CD4-positive, alpha-beta T cell treated with Interleukin-4 for 1 hour (primary cell): ENCODE results near the gene PPP6R3.
A peak's percentile ranks its signal among the peaks of the same experiment; 100 is the strongest.

Experiments
- DNase-seq, 2 donors: peaks; one replicate each; pipeline ENCODE4 v3.0.0-alpha.2; 2020 to 2022

The PPP6R3 gene

GRCh38 chr11:68569357-68569756 is 108.8 kb downstream of the PPP6R3 start:
- DNase-seq: peak in 1 of 2 donors; percentile 7

DNA sequence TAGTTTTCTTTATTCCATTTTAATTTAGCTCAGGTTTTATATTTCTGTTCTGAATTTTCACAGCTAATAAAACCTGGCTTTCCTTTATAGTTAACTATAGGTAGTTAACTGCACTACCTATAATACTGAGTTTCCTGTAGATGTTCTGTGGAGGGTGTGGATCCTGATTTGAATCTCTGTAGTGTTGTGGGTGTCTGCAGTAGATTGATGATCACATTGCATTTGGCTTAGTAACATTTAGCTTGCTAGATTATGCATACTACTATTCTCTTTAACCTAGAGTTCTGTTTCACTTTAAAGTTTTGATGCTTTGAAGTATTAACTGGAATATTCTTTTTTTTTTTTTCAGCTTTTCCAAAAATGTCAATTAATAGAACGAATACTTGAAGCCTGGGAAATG is 110.1 kb downstream of the PPP6R3 start:
- no peak for DNase-seq

DNA sequence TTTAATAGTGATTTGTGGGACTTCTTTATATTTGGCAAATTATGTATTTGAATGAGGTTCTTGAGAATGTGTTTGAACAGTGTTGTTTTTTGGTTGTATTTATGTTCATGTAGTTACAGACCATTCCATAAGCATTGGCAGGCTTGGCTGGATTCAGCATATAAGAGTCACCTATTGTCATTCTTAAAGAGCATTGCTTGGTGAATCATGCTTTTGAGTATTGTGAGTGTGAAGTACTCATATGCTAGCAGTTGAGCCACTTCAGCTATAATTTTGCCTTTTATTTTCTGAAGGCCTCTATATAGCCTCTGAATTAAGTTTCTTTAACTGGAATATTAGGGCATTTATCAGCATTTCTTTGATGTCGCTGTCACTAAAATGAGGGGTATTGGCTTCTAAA is 113.8 kb downstream of the PPP6R3 start:
- DNase-seq: no peak

- no peak for DNase-seq
Measured at GRCh38 chr11:68575025-68575665, 114.6 kb downstream of the PPP6R3 start.

GRCh38 chr11:68579455-68579854 is 118.9 kb downstream of the PPP6R3 start:
- DNase-seq: no peak

DNA sequence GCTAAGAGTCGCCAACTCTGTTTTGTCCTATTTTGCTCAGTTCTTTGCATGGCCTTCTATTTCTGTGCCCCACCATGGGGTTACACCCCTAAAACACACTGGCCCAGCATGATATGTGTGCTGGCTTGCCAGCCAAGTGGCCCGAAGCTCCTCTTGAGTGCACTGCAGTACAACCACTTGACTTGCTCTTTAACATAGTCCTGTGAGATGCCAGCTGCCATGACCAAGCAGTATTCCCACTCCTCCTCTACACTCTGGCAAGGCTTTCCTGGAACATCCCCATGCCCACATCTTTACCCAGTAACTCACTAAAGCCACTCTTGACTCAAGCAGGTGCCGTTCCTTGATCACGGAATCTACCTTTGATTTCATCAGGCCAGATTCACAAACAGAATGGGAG is 120.9 kb downstream of the PPP6R3 start:
- no peak for DNase-seq

DNA sequence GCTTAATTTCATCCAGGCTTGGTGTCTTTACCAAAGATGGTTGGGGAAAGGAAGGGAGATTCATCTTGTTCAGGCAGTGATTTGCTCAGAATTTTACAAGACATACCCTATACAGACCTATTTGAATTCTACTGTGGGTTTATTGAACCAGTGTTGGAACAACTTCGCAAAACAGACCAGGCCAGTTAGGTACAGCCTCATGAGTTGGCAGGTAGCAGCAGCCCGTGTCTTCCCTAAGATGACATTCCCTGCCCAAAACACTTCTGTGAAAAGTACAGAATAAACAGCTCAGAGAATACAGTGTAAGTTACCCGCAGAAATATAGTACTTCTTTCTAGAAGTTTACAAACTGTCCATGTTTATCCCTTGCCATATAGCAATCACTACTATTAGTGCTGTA is 121.3 kb downstream of the PPP6R3 start:
- DNase-seq: no peak

- DNase-seq: no peak
Measured at GRCh38 chr11:68582416-68583040, 122.0 kb downstream of the PPP6R3 start.

DNA sequence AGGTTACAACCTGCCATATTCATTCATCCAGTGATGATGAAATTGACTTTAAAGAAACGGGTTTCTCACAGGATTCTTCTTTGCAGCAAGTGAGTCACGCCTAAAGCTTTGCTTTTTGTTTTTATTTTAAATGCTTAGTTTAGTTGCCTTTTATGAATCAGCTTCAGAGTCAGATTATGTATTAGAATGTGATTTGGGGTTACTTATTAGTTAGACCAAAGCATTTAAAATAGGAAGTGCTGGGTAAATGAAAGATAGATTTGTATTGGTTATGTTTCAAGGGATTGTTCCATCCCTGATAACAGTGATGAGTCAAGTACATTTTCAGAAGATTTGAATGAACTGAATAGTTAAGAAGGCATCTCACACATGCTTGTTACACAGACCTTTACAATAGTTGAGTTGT is 122.5 kb downstream of the PPP6R3 start:
- no peak for DNase-seq

- DNase-seq: peak; percentile 45
Measured at GRCh38 chr11:68584097-68584496, 123.5 kb downstream of the PPP6R3 start.

DNA sequence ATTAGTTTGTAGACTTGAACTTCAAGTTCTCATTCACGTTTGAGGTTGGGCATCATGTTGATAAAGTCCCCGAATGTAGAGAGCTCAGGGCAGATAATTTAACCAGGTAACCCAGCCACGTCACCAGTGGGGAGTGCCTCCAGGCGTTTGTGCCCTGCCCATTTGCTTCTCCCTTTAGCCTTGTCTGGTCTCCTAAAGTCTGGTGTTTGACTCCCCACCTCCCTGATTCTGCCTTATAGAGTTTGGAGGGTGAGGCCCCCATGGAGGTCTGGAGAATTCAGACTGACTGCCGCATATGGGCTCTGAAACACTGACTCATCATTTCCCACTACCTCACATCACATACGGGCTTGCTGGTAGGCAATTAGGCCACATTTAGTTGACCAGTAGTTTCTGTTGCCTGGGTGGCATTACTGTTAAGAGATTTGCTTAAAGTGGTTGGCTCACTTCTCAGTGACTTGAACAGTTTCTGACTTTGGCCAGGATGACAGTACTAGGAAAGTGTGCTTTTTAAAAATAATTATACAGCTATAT is 124.5 kb downstream of the PPP6R3 start:
- DNase-seq: no peak

DNA sequence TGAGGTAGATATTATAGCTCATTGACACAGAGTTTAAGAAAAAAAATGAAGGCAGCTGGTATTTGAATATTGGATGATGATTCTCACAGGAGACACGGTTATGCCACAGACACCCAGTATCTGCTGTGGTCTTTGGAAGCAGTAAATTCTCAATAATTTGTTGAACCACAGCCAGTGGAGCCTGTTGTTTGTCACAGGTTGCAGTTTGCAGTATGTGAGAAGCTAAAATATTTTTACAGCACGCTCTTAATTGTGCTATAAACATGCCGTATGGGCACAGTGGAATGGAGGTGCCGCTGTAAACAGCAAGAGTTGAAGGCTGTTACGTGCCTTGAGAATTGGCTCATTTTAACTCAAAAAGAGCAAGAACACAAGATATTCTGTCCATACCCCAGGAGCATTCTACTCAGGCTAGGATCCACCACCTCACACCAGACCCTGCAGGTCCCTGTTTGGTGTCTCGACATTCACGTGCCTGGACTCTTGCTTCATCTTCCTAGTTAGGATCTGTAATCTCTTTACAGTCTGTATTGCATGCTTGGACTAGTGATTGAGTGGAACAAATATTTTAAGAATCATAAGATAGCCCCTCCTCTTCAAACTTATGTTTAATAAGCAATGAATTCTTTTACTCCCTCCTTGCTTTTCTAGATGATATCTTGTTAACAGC is 129.1 kb downstream of the PPP6R3 start:
- no peak for DNase-seq

DNA sequence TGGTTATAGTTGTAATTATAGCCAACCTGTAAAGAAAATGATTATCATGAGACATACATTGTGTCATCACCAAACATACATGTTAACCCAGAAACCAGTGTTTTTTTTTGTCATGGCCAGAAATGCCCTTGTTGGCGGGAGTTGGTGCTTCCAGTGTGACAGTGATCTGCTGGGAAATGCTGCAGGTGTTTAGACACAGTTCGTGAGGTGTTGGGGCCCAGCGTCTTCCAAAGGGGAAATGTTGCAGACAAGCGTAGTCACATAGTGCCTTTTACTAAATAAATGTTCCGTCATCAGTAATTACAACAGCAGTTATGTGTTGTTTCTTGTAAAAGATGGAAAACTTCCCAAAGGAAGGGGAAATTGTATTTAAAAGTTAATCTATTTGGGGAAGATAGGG is 131.2 kb downstream of the PPP6R3 start:
- DNase-seq: no peak

GRCh38 chr11:68593441-68593840 is 132.9 kb downstream of the PPP6R3 start:
- DNase-seq: no peak

GRCh38 chr11:68594123-68594522 is 133.6 kb downstream of the PPP6R3 start:
- no peak for DNase-seq

DNA sequence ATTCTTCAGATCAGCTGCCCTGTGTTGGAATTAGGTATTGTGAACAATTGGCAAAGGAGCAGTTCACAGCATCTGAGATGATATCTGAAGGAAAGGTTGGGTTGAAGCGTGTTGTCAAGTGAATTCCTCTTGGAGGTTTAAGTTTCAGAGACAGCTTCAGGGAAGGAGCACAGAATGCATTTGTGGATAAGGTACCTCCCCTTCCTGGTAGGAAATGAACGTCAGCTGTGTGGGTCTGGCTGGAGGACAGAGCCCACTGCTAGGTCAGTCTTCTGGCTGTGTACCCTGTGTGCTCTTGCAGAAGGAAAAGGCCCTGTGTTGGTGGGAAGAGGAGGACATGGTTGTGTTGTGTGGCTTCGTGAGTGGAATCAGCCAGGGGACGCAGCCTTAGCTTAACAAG is 135.7 kb downstream of the PPP6R3 start:
- DNase-seq: no peak

DNA sequence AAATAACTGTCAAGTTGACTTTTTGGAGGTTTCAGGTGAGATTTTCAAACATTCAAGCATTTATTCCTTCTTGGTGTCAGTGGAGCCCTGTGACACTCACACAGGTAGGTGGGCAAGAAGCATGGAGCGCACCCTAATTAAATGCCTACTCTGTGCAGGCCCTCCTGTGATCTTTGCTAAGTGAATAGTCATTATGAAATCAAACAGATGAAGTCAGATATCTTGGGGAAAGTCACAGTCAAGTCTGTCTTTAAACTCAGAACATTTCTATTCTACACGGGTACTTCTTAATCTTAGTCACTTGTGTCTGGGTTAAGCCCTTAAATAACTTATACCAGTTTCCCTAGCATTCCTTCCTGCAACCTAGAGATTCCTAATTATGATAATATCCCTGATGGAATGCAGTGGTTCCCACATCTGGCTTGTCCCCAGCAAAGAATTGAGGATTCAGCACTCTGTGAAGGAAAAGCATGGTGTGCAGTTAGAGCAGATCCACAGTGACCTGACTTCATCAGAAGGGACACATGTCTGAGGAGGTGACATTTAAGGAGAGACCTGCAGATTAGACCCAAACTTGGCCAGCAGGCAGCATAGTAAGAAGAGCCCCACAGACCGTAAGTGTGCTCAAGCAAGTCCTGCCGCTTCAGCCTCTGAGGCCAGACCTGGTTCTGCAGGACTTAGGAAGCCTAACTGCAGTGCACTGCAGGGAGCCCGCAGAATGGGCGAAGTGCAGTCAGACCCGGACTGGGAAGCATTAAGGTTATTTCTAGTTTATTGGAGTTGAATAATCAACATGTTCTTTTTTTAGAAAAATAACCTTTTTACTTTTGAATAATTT is 138.5 kb downstream of the PPP6R3 start:
- no peak for DNase-seq

GRCh38 chr11:68601147-68601546 is 140.6 kb downstream of the PPP6R3 start:
- DNase-seq: no peak

DNA sequence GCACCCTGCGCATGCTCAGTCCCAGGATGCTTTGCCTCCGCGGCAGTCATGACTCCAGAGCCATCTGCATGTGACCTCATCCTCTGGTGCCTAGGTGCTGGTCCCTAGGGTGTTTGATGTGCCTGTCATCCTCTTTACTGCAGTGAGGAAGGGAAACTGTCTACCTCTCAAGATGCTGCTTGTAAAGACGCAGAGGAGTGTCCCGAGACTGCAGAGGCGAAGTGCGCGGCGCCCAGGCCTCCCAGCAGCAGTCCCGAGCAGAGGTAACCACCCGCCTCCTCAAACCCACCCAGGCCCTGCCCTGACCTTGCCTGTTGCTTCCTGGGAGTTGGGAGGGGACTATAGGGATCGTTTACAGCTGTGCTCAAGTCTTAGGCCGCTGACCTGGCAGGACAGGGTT is 149.2 kb downstream of the PPP6R3 start:
- DNase-seq: no peak

DNA sequence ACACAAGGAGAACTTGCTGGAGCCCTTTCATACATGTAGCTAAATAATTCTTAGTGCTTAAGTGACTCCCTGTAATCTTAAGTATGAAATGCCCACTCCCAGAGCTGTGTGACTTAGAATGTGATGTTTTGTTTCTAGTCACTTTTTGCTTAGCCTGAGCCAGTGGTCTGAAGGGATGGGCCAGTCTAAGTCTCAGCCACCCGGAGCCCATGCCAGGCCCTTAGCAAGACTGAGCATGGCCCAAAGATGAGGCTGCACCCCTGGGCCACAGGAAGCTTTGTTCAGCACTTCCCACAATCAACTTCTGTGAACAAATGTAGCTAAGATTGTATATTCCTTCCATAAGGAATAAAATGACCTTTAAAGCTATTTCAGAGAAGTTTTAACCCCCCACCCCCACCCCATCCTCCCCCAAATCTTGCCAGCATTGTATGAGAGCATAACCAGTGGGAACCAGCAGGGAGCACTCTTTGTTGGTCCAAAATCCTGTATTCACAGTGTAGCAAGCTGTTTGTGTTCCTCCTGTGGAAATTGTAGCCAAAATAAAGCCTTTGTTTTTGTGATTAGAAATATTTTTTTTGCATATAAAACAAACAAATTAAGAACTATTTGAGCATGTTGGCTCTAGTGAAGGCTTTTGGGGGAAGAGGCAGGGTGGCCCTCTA is 150.0 kb downstream of the PPP6R3 start:
- DNase-seq: no peak

GRCh38 chr11:68615657-68616056 is 155.1 kb downstream of the PPP6R3 start:
- no peak for DNase-seq

DNA sequence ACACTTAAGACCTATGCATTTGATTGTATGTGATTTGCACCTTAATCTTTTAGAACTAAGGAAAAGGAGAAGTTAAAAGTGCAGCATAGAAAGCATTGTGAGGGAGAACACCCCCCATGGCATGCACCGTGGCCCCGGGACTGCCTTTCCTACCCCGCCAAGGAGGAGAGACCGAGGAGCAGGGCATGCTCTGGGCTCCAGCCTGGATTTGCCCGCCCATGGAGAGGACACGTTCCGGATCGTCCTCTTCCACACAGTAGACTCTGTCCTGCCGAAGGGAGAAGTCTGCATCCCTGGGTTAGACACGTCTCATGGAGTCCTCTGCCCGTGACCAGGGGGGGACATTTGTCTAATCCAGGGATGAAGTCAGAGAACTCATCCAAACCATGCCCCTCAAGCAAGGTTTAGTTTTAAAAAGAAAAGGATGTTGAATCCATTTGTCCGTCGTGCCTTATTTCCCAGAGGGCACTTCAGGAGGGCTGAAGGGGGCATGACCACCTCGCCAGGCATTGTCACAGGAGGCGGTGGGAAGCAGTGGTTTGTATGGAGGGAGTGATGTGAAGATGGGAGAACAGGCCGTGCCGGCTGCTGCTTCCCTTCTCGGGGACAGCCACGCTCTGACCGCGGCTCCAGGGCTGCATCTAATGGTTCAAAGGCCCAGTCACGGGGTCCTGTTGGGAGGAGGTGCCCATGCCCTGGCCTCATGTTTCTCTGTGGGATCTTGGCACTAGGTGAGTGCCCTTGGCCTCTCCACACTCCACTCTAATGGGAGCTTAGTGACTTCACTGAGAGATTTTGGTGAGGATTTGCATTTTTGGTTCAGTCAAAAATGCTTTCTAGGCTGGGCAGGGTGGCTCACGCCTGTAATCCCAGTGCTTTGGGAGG is 157.6 kb downstream of the PPP6R3 start:
- DNase-seq: no peak
